Measurements from ENCODE around the gene MKNK2.

- TF ChIP-seq EZH2 (IDR thresholded peaks at IDR 0.05) (no peak), POLR2AphosphoS5 (IDR thresholded peaks at IDR 0.05; ENCODE audit: low read depth, low read length) (no peak), POLR2A (IDR thresholded peaks at IDR 0.05; ENCODE audit: borderline replicate concordance, extremely low read depth, insufficient read depth, insufficient read length) (no peak), RAD21 (IDR thresholded peaks at IDR 0.05; ENCODE audit: low read depth) (no peak)
- TF ChIP-seq, protein P1, sequence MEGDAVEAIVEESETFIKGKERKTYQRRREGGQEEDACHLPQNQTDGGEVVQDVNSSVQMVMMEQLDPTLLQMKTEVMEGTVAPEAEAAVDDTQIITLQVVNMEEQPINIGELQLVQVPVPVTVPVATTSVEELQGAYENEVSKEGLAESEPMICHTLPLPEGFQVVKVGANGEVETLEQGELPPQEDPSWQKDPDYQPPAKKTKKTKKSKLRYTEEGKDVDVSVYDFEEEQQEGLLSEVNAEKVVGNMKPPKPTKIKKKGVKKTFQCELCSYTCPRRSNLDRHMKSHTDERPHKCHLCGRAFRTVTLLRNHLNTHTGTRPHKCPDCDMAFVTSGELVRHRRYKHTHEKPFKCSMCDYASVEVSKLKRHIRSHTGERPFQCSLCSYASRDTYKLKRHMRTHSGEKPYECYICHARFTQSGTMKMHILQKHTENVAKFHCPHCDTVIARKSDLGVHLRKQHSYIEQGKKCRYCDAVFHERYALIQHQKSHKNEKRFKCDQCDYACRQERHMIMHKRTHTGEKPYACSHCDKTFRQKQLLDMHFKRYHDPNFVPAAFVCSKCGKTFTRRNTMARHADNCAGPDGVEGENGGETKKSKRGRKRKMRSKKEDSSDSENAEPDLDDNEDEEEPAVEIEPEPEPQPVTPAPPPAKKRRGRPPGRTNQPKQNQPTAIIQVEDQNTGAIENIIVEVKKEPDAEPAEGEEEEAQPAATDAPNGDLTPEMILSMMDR (IDR thresholded peaks at IDR 0.05 in 2 of 3, conservative IDR thresholded peaks at IDR 0.05 in 1 of 3; ENCODE audit: borderline replicate concordance in 1 of 3, insufficient read depth in 1 of 3, low read depth in 2 of 3, low read length in 2 of 3), result no peak
- TF ChIP-seq, protein P2, sequence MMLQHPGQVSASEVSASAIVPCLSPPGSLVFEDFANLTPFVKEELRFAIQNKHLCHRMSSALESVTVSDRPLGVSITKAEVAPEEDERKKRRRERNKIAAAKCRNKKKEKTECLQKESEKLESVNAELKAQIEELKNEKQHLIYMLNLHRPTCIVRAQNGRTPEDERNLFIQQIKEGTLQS (IDR thresholded peaks at IDR 0.05), result no peak
- TF ChIP-seq, protein P3, sequence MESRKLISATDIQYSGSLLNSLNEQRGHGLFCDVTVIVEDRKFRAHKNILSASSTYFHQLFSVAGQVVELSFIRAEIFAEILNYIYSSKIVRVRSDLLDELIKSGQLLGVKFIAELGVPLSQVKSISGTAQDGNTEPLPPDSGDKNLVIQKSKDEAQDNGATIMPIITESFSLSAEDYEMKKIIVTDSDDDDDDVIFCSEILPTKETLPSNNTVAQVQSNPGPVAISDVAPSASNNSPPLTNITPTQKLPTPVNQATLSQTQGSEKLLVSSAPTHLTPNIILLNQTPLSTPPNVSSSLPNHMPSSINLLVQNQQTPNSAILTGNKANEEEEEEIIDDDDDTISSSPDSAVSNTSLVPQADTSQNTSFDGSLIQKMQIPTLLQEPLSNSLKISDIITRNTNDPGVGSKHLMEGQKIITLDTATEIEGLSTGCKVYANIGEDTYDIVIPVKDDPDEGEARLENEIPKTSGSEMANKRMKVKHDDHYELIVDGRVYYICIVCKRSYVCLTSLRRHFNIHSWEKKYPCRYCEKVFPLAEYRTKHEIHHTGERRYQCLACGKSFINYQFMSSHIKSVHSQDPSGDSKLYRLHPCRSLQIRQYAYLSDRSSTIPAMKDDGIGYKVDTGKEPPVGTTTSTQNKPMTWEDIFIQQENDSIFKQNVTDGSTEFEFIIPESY (IDR thresholded peaks at IDR 0.05; ENCODE audit: extremely low read depth, insufficient replicate concordance, low read length), result no peak
Measured at GRCh38 chr19:2077833-2078619, 27.0 kb upstream of the MKNK2 start.
